HL-60/S4 treated with retinoic acid at 250 ng/mL for 4 days and 3 days (cell line): ENCODE data around the gene PDE11A.
"Not testable (repeated sequence)": the region's sequence is repeated elsewhere in the genome, so short reads cannot be mapped to it uniquely, and the experiment has no call there.

Experiments
- in situ Hi-C: fragments of 300-500 bp; cut with MboI; formaldehyde crosslinking; loops from 2 replicates; pipeline ENCODE4 v1.7.0; 2022; ENCODE audit warnings: low sequenced_read_pairs

Gene PDE11A

DNA sequence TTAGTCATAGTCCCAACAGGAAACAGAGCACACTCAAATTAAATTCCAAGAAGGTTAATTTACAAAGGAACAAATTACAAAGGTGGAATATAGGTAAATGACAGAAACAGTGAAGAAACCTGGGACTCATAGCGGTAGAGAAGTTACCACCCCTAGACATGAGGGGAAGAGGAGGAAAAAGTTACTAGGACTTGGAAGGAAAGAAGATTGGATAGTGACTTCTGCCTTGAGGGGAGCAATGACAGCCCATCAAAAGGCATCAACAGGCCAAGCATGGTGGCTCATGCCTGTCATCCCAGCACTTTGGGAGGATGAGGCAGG is 2.4 kb upstream of the PDE11A start:
- in situ Hi-C loops, result no loop called here

DNA sequence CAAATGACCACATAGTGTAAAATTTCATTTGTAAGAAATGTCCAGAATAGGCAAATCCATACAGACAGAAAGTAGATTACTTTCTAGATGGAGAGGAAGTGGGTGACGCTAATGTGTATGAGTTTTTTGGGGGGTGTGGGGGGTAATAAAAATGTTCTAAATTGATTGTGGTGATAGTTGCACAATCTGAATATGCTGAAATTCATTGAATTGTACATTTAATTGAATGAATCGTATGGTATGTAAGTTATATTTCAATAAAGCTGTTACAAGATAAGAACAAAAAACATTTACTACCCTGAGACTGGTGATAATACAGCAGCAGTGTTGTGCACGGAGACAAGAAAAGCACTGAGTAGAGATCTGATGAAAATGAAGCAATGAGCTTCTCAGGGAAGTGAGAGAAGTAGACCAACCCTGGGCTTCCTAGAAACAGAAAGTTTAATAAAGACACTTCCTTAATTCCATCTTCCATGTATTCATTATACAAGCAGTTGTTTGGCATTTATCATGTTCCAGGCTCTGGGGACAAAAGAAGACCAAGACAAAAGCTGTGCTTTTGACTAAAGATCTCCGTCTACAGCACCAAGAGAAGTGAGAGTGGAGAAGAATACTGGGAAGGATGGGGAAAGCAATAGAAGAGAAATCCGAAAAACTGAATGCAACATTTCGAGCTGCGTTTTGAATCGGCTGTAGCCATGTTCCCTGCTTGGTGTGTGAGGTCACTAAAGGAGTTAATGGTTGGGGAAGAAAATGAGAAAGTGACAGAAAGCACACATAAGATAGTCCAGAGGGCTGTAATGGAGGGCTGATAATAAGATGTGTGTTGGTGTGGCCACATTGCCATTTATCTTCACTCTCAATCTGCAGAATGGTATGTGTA is 1.8 kb upstream of the PDE11A start:
- in situ Hi-C loops, result no loop called here

DNA sequence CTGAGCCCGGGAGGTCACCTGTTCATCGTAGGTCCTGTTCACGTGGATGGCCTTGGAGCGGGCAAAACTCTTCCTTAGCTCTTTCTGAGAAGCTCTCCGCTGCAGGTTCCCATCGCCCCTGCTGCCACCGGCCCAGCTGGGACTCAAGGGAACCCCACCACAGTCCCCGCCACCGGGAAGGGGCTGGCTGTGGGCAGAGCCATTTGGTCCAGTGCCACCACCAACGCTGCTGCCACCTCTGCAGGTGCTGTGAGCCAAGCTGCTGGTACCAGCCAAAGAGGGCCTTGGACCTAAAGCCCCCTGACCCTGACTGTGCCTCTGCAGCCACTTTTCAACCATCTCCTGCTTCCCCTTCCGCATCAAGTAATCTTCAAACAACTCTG is 586 bp downstream of the PDE11A start:
- in situ Hi-C loops, result no loop called here

DNA sequence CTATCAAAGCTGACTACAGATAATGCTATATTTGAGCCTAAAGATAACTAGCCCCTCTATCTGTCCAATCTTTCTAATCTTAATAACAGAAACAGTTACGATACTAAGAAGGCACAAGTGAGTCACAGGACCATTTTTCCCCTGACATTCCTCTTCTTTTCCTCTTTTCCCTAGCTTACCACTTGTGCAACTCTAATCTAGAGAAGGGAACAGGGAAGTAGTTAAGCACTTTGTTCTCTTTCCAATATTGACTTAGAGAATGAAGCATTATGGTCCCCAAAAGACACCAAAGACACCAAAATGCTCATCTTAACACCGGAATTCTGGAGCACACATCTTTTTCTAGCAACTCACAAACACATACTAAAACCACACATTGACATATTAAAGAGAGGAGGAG is 1.8 kb downstream of the PDE11A start:
- in situ Hi-C loops, result no loop called here

DNA sequence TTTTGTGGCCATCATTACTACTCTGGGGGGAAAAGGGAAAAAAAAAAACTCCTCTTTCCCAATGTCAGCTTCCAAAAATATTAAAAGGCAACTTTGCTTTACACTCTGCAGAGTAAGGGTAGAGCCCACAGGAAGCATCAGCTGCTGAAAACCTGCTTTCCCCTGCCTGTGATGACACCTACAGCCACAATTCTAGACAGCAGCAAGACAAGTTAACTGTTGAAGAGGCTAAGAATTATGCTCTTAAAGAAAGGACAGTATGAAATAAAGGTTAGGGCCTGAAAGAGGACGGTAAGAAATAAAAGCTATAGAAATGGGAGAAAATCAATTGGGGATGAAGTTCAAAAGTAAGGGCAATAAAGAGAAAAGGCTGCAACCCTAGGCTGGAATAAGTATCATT is 3.0 kb downstream of the PDE11A start:
- in situ Hi-C loops, result no loop called here

DNA sequence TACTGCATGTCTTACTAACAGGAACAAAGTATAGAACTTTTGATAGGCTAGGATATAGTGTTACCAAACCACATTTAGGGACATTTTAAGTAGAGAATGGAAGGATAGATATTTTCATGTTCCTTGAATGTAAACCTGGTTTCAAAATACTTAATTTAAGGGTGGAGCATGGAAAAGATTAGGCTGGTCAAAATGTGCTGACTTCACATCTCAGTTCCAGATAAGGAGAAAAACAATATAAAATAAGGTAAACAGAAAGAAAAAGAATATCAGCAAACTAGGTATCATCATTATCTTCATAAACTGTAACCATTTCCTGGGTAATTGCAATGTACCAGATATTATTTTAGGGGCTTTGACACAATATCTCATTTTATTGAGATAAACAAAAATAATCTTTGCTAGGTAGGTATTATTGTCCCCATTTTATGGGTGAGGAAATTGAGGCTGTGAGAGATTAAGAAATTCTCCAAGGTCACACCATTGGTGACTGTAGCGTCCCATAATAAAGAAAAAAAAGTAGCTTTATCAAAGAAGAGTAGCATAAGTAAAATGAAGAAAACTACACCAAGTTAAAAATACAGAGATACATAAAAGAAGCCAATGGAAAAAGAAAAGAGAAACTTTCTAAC is 3.6 kb downstream of the PDE11A start:
- in situ Hi-C loops, result no loop called here

DNA sequence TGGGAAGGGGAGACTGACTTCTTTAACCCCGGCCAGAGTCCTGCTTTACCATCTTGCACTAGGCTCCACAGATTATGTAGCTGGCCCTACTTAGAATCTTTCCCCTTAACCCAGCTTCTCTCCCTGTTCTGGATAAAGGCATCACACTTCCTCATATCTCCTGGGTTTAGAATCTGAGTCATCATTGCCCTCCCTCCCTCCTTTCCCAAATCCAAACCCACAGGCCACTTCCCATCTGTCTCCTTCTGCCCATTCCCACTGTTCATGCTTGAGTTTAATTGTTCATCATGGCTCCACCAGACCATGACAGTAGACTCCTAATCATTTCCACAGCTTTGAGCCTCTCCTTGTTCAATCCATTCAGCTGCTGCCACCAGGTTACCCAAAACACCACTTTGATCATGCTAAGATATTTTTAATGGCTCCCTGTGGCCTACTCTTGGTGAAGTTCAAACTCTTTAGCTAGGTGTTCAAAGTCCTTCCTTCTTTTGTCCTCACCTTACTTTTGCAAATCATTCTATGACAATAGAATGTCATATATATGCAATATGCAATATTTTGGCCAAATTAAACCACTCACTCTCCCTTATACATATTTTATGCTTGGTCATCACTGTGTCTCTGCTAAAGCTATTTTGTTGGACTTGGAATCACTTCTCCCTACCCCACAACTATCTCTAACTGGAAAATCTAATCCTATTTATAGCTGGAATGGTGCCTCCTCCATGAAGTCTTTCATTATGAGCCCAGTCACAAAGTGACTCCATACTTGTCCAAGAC is 5.5 kb downstream of the PDE11A start:
- in situ Hi-C loops, result no loop called here

DNA sequence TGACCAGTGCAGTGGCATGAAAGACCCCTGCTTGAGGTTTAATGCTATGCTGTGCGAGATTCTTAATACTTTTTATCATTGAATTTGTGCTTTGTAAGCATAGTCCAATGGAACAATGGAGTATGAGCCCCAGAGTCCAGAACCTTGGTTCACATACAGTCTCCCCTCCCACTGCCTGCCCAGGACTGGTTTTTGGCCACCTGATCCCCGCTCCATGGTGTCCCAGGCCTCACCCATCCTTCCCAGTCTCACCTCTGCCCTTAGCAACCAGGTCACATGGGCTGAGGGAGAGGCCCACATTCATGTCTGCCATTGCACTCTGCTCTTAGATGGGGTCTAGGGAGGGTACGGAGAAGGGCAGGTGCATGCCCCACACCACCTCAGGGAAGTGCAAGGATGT is 6.3 kb downstream of the PDE11A start:
- in situ Hi-C loops, result no loop called here

DNA sequence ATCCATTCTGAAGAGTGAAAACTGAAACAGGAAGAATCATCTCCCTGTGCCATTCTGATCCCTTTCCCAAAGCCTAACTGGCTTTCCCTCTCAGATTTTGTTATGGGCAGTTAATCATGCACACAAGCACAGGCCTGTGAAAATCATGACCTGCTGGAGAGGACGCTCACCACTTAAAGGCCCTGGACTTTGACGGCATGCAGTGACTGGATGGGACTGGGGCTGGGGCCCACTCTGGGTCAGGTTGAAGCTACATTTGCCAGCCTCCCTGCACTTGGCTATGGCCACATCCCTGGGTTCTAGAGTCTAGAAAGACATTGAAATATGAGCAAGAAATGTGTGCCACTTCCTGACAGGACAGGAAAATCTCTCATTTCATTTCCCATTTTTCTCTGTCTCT is 12.9 kb downstream of the PDE11A start:
- in situ Hi-C loops, result no loop called here

DNA sequence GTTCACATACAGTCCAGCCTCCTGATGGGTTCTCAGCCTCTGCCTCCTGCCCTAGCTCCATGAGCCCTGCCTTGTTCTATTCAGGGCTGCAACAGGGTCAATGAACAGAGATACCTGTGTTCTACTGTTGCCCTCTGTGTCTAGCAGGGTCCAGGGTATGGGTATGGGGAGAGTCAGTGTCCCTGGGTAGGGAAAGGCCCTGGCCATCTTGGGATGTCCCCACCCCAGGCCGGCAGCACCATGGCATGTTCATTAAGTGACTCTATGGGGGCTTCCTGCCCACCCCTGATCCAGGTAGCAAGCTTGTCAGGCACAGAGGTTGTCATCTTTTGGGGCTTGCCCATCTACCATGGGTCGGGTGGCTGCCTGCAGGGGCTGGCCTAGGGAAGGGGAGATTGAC is 13.5 kb downstream of the PDE11A start:
- in situ Hi-C loops, result no loop called here

DNA sequence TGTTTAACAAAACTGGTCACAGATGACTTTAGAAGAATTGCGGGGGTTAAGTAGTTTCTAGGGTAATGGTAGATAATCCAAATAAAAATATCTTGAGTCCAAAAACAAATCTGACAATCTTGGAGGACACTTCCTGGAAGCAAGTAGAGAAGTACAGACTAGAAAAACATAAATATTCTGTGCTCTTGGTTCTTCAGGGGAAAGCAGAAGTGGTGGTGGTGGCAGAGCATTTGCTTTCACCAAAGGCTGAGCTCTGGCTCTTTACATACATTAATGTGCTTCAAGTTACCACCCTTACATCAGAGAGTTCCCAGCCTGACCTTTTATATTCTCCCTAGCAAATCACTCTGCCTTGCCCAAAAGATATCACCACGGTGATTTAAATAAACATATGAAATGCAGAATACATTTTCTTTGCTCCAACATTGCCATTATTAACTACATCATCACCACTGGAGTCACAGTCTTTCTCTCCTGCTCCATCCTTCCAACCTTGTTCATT is 15.3 kb downstream of the PDE11A start:
- in situ Hi-C loops, result no loop called here

DNA sequence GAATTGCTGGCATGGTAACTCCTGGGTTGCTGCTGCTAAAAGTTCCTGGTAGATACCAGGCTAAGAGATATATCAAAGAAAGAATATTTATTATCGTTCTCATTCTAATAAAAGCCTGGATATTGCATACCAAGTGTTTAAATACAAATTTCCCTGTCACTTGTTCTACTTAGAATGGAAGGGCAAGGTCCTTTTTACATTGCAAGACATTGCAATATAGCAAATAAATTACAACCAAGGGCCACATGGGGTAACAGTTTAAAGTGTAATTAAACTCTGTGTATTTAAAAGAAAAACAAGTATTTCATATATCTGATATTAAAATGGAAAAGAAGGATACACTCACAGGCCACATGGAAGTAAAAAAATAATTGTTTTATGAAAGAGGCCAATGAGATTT is 16.2 kb downstream of the PDE11A start:
- in situ Hi-C loops, result no loop called here

DNA sequence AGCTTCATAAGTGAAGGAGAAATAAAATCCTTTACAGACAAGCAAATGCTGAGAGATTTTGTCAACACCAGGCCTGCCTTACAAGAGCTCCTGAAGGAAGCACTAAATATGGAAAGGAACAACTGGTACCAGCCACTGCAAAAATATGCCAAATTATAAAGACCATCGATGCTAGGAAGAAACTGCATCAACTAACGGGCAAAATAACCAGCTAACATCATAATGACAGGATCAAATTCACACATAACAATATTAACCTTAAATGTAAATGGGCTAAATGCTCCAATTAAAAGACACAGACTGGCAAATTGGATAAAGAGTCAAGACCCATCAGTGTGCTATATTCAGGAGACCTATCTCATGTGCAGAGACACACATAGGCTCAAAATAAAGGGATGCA is 21.3 kb downstream of the PDE11A start:
- in situ Hi-C loops, result not testable (repeated sequence)

DNA sequence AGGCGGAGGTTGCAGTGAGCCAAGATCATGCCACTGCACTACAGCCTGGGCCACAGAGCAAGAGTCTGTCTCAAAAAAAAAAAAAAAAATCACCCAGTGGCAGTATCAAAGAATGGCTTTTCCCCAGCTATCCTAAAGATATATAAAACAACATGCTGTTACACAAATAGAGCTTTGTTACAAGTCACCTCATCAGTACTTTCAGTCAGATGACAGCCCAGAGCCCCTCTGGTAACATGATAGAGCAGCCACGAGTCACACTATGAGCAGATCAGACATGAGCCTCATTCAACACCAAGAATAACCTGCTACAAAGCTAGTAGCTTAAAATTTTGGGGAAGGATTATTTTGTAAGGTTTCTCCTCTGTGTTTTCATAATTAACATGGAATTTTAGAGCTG is 25.2 kb downstream of the PDE11A start:
- in situ Hi-C loops, result no loop called here

DNA sequence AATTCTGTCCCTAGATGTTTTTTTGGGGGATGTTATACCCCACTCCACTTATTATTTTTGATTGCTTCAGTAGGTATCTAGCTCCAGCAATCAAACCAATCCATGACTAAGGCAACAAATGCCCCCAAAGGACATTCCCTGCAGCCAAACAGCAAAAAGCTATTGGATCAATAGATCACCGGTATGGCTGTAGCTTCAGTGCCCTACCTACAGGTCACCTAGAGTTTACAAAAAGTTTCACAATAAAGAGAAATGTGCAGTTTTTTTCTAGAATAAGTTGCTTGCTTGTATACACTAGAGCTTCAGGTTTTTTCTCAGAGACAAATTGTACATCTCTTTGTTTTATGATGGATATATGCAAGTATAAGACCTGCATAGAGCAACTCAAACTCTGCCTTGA is 27.7 kb downstream of the PDE11A start:
- in situ Hi-C loops, result no loop called here

DNA sequence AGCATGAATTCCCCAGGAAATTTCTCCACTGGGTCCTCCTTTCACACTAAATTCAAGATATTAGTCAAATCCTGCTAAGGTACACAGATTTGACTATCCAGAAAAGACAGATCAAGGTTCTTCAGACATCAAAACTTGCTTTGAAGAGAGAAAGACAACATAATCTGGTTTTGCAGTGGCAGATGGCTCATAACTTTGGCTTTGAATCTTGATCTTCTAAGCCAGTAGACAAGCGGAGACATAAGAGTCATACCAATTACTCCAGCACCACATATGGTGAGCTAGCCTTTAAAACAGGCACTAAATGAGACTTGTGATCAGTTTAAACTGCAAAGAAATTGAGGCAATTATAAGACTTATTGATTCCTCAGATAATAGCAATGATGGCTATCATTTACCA is 29.3 kb downstream of the PDE11A start:
- in situ Hi-C loops, result no loop called here

DNA sequence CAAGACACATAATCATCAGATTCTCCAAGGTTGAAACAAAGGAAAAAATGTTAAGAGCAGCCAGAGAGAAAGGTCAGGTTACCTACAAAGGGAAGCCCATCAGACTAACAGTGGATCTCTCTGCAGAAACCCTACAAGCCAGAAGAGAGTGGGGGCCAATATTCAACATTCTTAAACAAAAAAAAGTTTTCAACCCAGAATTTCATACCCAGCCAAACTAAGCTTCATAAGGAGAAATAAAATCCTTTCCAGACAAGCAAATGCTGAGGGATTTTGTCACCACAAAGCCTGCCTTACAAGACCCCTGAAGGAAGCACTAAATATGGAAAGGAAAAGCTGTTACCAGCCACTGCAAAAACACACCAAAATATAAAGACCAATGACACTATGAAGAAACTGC is 39.0 kb downstream of the PDE11A start:
- in situ Hi-C loops, result not testable (repeated sequence)

DNA sequence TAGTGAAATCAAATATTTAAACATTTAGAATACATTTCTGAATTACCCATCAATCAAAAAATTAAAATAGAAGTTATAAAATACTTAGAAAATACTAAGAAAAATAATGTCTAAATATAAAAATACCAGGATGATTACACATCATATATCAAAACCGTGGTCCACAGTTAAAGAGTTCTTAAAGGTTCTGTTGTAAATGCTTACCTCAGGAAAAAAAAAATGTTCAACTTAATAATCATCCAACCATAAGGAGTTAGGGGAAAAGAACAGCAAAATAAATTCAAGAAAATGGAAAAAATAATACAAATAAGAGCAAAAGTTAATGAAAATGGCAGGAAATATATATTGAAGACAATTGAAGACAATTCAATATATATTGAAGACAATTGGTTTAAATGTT is 43.2 kb downstream of the PDE11A start:
- in situ Hi-C loops, result no loop called here

DNA sequence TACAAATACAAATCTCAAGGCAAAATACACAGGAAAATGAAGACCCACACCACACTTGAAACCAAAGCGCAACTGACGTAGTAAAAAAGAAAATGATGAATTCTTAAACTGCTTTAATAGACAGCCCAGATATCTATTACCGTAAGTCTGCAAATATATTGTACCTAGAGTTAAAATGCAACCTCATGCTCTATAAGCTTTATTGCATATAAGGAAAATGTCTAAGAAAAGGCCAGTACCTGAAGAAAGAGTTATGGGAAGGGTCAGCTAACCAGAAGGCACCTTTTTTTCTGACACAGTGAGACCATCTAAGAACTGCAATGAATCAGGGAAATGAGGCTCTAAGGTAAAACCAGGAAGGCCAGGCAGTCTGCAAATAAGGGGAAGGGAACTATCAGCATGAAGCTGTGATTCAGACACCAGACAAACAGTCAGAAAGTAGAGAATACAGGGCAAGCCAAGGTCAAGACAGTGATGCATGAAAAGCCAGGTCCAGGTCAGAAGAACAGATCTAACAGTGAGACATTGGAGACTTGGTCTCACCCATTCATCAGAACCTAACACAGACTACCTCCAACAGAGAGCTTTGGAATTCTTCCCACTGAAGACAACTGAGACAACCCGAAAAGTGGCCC is 46.9 kb downstream of the PDE11A start:
- in situ Hi-C loops, result no loop called here

DNA sequence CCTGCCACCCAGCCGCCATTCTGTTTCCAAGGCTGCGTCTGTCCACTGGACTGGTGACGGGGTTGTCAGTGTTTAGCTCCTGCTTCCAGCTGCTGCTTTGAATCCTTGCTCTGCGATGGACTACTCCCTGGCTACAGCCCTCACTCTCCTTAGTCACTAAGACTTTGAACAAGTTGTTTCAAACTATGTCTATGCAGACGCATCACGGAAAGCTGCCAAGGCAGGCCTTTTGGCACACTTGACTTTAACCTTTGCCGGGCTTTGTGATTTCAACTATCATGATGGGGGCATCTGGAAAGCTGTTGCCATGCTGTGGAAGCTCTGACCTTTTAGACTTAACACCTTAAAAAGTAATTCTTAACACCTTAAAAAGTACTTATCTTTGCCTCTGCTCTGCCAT is 54.4 kb downstream of the PDE11A start:
- in situ Hi-C loops, result no loop called here

DNA sequence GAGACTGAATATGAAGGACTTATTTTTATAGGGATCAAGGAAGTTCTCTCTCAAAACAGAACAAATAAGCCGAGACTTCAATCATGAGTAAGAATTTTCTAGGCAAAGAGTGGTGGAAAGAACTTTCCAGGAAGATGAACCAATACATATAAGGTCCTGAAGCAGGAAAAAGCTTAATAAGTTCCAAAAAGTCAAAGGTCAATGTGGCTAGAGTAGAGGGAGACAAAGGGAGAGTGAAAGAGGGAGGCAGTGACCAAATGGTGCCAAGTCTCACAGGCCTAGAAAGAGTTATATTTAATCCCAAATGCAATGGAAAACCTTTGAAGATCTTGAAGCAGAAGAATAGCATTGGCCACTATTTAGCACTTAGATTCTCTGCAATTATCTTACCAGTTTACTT is 56.0 kb downstream of the PDE11A start:
- in situ Hi-C loops, result no loop called here
